CD4-positive, alpha-beta T cell (primary cell): ENCODE results near the gene SLC25A53. TPM values are rescaled to one million over a fixed set of nuclear protein-coding genes. Genes with fewer than 3 reads are reported as not detected.

Experiments
- ATAC-seq: fragments of 200-7000 bp; cut with Tn5 transposase; one replicate; pipeline ENCODE4 v1.10.0; 2022; ENCODE audit warnings: mild to moderate bottlenecking; ENCODE audit not compliant: poor library complexity
- CTCF ChIA-PET: fragments of 350-600 bp; sonication (Branson Sonifier 250); formaldehyde crosslinking; loops from one replicate; lab custom pipeline; 2021; ENCODE audit warnings: antibody characterized with exemption, inconsistent platforms; lab: Charles Lee
- POLR2A ChIA-PET: fragments of 350-600 bp; sonication (Branson Sonifier 250); formaldehyde crosslinking; loops from one replicate; lab custom pipeline; 2021; ENCODE audit warnings: antibody characterized with exemption, inconsistent platforms; lab: Charles Lee
- DNase-seq, 14 experiments: peaks; one replicate each; pipeline ENCODE4 v3.0.0-alpha.2; 2013 to 2020; ENCODE audit warnings: mixed read lengths in 2 of 14
- H3K27ac ChIP-seq, 2 donors: one replicate each; pipeline versions ENCODE4 v1.5.1 to v1.7.0; 2013; ENCODE audit warnings: low read length in 2 of 2, low read depth in 1 of 2, mild to moderate bottlenecking in 1 of 2
- H3K27me3 ChIP-seq, 2 experiments: 1 replicate in 1 of 2; 2 replicates in 1 of 2; pipeline versions ENCODE4 v1.6.1 to v1.7.0; 2013; ENCODE audit warnings: low read length in 2 of 2, control low read depth in 1 of 2, mild to moderate bottlenecking in 1 of 2, moderate library complexity in 1 of 2; ENCODE audit not compliant: insufficient read depth in 2 of 2, control insufficient read depth in 1 of 2
- H3K36me3 ChIP-seq: one replicate; pipeline ENCODE4 v1.6.1; 2013; ENCODE audit warnings: low read length, control low read depth; ENCODE audit not compliant: insufficient read depth
- H3K4me1 ChIP-seq: one replicate; pipeline ENCODE4 v1.6.1; 2013; ENCODE audit warnings: low read length, control low read depth; ENCODE audit not compliant: insufficient read depth
- H3K4me3 ChIP-seq: one replicate; pipeline ENCODE4 v1.5.1; 2013; ENCODE audit warnings: mild to moderate bottlenecking, low read length, moderate library complexity
- H3K9me3 ChIP-seq, 2 experiments: 1 replicate in 1 of 2; 2 replicates in 1 of 2; pipeline versions ENCODE4 v1.6.1 to v1.7.0; 2013; ENCODE audit warnings: low read length in 2 of 2, mild to moderate bottlenecking in 2 of 2, control low read depth in 1 of 2, moderate library complexity in 1 of 2; ENCODE audit not compliant: control insufficient read depth in 1 of 2, insufficient read depth in 1 of 2
- H3K27ac Mint-ChIP-seq: one replicate; pipeline ENCODE4 v1.8.0; 2020; ENCODE audit warnings: mixed read lengths
- H3K27me3 Mint-ChIP-seq: one replicate; pipeline ENCODE4 v1.8.0; 2021; ENCODE audit warnings: mixed read lengths
- H3K36me3 Mint-ChIP-seq: one replicate; pipeline ENCODE4 v1.8.0; 2021; ENCODE audit warnings: low read depth, mixed read lengths
- H3K4me1 Mint-ChIP-seq: one replicate; pipeline ENCODE4 v1.8.0; 2021; ENCODE audit warnings: low read depth, mixed read lengths
- H3K4me3 Mint-ChIP-seq: one replicate; pipeline ENCODE4 v1.8.0; 2020; ENCODE audit warnings: mild to moderate bottlenecking, mixed read lengths
- H3K9me3 Mint-ChIP-seq: one replicate; pipeline ENCODE4 v1.8.0; 2020; ENCODE audit warnings: mixed read lengths
- intact Hi-C, 2 experiments: fragments of 100-400 bp; cut with DNase I in 1 of 2; cut with micrococcal nuclease in 1 of 2; formaldehyde crosslinking; loops; one replicate each; pipeline versions ENCODE4 v1.15.1 to v1.9.0; 2023 to 2025; cut with DNase I, micrococcal nuclease
- polyA plus RNA-seq, 2 donors: library from polyadenylated mRNA; unstranded; fragments of 120-200 nt; gene quantifications; one replicate each; pipeline ENCODE4 v1.2.1, GENCODE V29; 2013
- total RNA-seq, 174 experiments: library from RNA in 2 of 174; stranded (reverse) in 2 of 174; gene quantifications; one replicate each; pipeline ENCODE4 v1.2.3 and lab custom pipeline; 2021 to 2026
- TF ChIP-seq, protein P1 (sequence below): fragments of 200-600 bp; IDR thresholded peaks from one replicate; pipeline ENCODE4 v1.8.0; 2022; ENCODE audit warnings: antibody characterized with exemption, mild to moderate bottlenecking

Gene SLC25A53, protein sequence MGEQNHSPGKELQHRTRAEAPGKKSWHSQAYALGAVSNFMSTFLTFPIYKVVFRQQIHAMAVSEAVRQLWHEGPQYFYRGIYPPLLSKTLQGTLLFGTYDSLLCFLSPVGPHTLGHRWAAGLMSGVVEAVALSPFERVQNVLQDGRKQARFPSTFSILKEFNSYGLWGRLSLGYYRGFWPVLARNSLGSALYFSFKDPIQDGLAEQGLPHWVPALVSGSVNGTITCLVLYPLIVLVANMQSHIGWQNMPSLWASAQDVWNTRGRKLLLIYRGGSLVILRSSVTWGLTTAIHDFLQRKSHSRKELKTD
- total RNA-seq = 1 to 10 TPM; 5.1 TPM
- polyA plus RNA-seq (2013, experiment 1 of 2) = 12.9 TPM
- polyA plus RNA-seq (2013, experiment 2 of 2) = 11.8 TPM
- 1.6 to 43.7 (median 10.3) reads per million in 172 experiments for total RNA-seq (lab: John Stamatoyannopoulos, UW)

DNA sequence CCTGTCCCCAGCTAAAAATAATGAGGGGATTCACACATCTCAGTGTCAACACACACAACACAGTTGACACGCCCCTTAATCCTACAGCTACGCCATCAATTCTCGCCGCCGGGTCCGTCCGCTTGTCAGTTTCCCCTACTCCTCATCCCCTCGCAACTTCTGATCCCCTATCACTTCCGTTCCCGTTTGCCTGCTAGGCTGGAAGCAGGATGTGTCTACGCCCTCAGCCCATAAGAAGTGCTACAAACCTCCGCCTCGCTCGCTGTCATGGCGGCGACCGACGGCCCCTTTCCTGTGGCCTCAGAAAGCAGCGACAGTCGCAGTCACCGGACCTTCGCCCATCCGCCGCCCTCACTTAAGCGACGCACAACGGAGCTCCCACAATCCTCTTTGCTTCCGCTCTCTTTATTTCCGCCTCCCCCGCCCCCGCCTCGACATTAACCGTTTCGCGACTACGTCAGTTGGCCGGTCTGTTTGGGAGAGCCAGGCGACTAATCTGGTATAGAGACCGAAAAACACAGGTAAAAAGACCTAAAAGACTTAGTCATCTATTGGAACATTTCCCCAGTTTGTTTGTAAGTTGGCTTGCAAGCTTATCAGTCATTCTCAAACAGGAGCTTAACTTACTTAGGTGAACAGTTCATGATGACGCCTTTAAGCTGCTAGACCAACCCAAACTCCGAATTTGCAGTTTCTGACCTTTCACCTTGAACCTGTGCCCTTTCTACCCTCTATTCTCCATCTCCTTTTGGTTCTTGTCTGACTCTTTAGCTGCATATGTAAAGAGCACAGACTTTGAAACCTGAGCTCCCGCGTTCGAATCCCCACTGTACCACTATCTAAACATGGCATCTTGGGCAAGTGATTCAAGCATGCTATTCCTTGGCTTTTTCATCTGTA is at the start of gene SLC25A53:
Gene SLC25A53, minus strand, starts transcription at position 380 of the 900 bp plus-strand sequence. CDS start 51,752 bp downstream, outside the sequence.
- CTCF ChIA-PET = interaction anchor here (1.1 to 2.3 kb wide), 2 partner anchors 9 to 44 kb away, joined by 3 to 20 read pairs; partner anchors contain the start of gene FAM199X
- peak within 1 kb of the TSS; percentile 73 for H3K4me3 ChIP-seq
- no peaks in the 10 kb centered on the region for H3K9me3 ChIP-seq
- ATAC-seq (peak; percentile 78), DNase-seq (peak; percentile 48 to 90 (median 66))
- POLR2A ChIA-PET = interaction anchor here (0.6 to 2.0 kb wide), 17 partner anchors 10 to 1506 kb away, joined by 3 to 54 read pairs (median 5); partner anchors contain the start of genes FAM199X and GPRASP1
- intact Hi-C loops = loop anchor here in 1 of 2 experiments (5.0 kb wide), 1 partner anchor 45 kb away; the partner anchor contains the start of gene ZCCHC18
- no peaks in the 10 kb centered on the region for H3K36me3 ChIP-seq
- H3K4me1 ChIP-seq = peaks cover 18% of the 10 kb centered on the region
- H3K9me3 Mint-ChIP-seq = no peaks in the 10 kb centered on the region
- H3K4me1 Mint-ChIP-seq = peaks cover 21% of the 10 kb centered on the region
- peak within 1 kb of the TSS; percentile 75 to 83 for H3K27ac ChIP-seq
- H3K36me3 Mint-ChIP-seq = peaks cover 24% of the 10 kb centered on the region
- peak within 1 kb of the TSS; percentile 98 for H3K27ac Mint-ChIP-seq
- H3K27me3 Mint-ChIP-seq = no peaks in the 10 kb centered on the region
- TF ChIP-seq, protein P1, sequence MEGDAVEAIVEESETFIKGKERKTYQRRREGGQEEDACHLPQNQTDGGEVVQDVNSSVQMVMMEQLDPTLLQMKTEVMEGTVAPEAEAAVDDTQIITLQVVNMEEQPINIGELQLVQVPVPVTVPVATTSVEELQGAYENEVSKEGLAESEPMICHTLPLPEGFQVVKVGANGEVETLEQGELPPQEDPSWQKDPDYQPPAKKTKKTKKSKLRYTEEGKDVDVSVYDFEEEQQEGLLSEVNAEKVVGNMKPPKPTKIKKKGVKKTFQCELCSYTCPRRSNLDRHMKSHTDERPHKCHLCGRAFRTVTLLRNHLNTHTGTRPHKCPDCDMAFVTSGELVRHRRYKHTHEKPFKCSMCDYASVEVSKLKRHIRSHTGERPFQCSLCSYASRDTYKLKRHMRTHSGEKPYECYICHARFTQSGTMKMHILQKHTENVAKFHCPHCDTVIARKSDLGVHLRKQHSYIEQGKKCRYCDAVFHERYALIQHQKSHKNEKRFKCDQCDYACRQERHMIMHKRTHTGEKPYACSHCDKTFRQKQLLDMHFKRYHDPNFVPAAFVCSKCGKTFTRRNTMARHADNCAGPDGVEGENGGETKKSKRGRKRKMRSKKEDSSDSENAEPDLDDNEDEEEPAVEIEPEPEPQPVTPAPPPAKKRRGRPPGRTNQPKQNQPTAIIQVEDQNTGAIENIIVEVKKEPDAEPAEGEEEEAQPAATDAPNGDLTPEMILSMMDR = no peak
- H3K27me3 ChIP-seq = no peaks in the 10 kb centered on the region
- peak within 1 kb of the TSS; percentile 94 for H3K4me3 Mint-ChIP-seq

DNA sequence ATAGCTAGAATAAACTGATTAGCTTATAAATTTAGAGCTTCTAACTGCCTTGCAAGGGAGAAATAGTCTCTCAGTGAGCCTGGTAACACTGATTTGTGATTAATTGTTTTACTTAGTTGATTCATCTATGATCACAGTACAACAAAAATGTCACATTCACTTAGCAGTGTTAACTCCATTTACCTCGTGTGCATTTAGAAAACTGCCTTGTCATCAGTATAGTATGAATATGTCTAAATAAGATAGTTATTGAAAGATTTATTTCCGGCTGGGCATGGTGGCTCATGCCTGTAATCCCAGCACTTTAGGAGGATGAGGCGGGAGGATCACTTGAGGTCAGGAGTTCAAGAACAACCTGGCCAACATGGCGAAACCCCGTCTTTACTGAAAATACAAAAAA is 48.7 kb upstream of the SLC25A53 start:
- H3K27me3 Mint-ChIP-seq = no peaks in the 10 kb centered on the region
- H3K4me3 Mint-ChIP-seq = no peak overlapping the region
- no peaks in the 10 kb centered on the region for H3K4me1 Mint-ChIP-seq
- Histone ChIP-seq H3K4me3 (no peak overlapping the region), H3K27ac (no peak overlapping the region), H3K9me3 (no peaks in the 10 kb centered on the region), H3K4me1 (no peaks in the 10 kb centered on the region), H3K36me3 (no peaks in the 10 kb centered on the region), H3K27me3 (no peaks in the 10 kb centered on the region)
- CTCF ChIA-PET = interaction anchor here (1.1 kb wide), 1 partner anchor 10 kb away, joined by 5 read pairs; no protein-coding TSS in a partner anchor
- no peak overlapping the region for H3K27ac Mint-ChIP-seq
- intact Hi-C loops = no loop called here
- TF ChIP-seq, protein P1 = no peak
- H3K9me3 Mint-ChIP-seq = no peaks in the 10 kb centered on the region
- POLR2A ChIA-PET = no interaction called here
- no peaks in the 10 kb centered on the region for H3K36me3 Mint-ChIP-seq
- no peak for ATAC-seq
- DNase-seq = no peak
